Left renal pelvis (tissue), 4 donors: ENCODE results near the gene KCNMA1. TPM values are rescaled to one million over a fixed set of nuclear protein-coding genes. Genes with fewer than 3 reads are reported as not detected.

ENCODE experiments used
- DNase-seq, 4 donors: peaks; one replicate each; pipeline ENCODE4 v3.0.0-alpha.2; 2013; ENCODE audit warnings: low read depth in 4 of 4, low spot score in 3 of 4
- polyA plus RNA-seq, 4 donors: library from polyadenylated mRNA; unstranded; fragments of 120-200 nt; gene quantifications; one replicate each; pipeline ENCODE4 v1.2.1, GENCODE V29; 2013; ENCODE audit not compliant: insufficient read length in 4 of 4

The KCNMA1 gene
- polyA plus RNA-seq, 4 donors = 3.3 to 4.9 (median 4.4) TPM

DNA sequence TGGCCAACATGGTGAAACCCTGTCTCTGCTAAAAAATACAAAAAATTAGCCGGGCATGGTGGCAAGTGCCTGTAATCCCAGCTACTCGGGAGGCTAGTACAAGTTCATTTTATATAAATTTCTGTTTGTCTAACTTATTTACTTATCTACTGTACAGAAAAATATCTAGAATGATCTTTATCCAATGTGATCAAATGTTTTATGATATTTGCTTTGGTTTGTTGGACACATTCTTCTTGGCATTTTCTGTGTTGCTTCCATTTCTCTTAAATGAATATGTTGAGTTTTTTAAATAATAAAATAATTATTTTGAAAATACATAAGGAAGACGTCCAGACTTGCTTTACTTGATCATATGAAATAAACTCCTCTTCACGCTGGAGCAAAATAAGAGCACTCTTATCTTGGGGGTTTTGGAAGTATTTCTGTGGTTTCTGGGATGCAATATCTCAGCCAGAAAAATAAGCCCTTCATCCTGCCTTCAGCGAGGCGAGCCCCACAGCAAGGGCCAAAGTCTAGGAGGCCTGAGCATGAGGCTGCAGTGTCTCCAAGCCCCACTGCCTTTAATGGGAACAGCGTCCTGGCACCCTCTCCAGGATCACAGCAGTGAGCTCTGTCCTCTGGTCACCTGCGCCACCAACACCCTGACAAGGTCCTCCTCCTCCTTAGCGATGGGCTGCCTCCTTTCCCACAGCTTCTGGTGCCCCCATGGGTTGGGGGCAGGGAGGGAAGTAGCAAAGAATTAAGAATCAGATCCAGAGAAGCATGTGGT lies 480.2 kb downstream of the KCNMA1 start:
- no peak for DNase-seq

DNA sequence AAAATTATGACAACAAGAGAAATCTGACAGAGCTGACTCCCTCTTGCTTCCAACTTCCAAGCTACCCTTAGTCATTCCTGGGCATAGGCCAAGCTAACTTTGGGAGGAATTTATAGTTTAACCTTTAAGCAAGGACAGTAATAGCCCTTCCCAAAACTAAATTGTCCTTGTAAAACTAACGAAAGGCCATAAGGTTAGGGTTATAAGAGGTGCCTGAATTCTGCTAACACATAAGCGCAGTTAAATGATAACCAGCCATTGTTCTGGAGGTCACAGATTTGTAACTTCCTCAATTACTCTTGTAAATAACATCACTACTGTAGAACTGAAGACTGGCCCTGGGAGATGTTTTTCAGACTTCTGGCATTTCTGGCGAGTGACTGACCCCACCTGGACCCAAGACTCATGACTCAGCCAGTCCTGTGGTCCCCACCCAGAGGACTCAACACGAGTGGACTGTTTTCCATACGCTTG lies 481.2 kb downstream of the KCNMA1 start:
- no peak for DNase-seq

DNA sequence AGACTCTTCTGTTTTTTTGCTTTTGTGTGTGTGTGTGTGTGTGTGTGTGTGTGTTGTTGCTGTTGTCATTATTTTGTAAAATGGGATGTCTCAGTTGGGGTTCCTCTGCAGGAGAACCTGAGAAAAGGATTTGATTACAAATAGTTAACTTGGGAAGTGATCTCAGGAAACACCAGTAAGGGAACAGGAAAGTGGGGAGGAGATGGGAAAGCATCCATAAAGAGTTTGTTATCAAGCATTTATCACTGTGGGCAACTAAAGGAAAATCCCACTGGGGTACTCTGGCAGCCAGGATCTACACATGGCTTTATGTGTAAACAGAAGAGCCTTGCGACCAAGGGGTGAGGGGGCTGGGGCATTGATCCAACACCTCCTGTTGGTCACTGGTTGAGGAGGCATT lies 485.4 kb downstream of the KCNMA1 start:
- DNase-seq = no peak

DNA sequence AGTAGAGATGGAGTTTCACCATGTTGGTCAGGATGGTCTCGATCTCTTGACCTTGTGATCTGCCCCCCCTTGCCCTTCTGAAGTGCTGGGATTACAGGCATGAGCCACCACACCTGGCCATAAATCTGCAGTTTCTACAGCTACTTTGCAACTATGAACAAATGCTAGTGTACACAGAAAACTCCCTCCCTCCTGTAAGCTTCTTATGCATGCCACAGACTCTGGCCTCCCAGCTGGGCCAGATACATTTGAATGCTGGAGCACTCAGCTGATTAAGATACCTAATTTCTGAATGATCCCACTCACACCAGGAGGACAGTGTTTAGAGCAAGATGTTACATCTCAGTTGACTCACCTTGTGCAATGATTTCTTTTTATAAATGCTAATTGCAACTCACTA lies 486.2 kb downstream of the KCNMA1 start:
- DNase-seq = no peak

DNA sequence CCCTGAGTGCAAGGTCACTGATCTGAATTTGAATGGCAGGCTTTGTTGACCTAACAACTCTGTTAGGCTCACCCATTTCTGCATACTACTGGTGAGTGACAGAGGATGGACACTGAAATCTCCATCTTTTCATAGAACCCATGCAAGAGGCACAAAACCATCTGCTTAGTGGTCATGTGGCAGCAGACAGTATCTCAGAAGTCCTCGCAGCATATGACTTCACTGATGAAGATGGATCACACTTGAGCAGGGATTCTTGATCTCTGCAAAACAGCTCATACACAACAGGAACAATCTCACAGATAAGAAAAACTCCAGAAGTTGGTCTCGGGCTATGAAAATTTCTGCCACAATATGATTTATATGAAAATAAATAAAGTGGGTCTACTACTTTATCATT lies 487.9 kb downstream of the KCNMA1 start:
- no peak for DNase-seq

DNA sequence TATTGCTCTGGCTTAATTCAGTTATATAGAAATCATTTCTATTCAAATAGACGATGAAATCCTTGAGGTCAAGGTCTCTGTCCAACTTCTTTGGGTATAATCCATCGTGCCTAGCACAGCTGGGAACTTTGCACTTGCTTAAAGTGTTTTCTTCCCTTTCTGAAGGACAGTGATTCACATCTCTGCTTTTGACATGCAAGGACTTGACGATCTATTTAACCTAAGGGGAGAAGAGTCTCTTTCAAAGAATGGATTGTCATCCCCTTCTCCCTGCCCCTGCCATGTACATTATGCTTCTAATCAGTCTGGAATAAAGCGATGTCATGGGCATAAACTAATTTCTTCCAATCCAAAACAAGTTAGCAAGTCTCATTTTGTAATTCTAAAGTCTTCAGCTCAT lies 488.6 kb downstream of the KCNMA1 start:
- DNase-seq = no peak

DNA sequence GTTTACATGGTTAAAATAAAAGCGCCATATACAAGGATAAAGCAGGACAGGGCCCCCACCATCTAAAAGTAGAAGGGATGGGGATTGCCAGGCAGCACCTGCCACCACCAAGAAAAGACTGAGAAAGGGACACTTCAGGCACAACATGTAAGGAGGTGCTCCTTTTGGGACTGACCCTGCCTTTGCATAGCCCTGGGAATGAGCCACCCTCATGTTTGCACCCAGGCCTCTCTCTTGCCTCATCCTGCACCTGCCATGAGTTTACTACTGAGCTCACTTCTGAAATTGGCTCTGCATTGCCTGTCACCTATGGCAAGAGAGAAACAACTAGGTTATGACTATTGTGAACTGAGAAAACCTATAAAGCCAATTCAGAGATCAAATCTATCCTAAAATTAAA lies 489.7 kb downstream of the KCNMA1 start:
- no peak for DNase-seq

DNA sequence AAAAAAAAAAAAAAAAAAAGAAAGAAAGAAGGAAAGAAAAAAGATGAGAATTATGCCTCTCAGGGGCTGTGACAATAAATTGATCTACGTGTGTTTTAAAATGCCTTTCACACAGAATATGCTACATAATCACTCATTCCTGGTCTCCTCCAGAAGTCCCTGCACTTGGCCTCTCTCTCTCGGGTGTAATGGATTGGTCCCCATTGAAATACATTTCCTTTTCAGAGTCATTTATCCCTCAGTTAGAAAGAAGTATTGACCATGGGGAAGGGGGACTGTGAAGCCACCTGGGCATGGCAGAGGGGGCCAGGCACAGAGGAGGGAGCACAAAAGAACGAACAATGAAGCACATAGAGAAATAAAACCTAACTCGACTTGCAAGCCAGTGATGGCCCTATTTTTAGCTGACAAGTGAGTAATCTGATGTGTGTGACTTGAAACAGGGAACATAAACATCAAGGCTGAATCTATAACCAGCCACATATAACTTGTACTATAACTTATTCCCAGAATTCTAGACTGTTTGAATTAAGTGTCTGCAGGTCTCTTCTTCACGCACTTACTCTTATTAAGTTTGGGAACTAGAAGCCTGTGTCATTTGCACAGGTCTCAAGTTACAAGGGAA lies 490.8 kb downstream of the KCNMA1 start:
- DNase-seq = no peak

DNA sequence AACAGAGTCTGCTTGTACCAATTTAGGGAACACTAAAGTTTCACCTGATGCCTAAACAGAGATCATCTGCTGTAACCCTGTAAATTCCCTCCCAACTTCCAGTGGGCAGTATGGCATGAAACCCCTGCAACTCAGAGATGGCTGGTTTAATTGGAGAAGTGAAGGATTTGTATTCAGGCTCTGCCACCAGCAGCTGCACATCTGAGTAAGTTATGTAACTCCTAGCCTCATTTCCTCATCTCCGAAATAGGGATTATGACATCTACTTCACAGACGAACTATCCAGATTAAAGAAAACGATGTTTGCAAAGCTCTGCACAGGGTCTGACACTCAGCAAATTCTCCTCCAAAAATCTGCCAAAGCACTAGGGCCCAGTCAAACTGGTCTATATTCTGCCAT lies 493.0 kb downstream of the KCNMA1 start:
- DNase-seq = no peak

DNA sequence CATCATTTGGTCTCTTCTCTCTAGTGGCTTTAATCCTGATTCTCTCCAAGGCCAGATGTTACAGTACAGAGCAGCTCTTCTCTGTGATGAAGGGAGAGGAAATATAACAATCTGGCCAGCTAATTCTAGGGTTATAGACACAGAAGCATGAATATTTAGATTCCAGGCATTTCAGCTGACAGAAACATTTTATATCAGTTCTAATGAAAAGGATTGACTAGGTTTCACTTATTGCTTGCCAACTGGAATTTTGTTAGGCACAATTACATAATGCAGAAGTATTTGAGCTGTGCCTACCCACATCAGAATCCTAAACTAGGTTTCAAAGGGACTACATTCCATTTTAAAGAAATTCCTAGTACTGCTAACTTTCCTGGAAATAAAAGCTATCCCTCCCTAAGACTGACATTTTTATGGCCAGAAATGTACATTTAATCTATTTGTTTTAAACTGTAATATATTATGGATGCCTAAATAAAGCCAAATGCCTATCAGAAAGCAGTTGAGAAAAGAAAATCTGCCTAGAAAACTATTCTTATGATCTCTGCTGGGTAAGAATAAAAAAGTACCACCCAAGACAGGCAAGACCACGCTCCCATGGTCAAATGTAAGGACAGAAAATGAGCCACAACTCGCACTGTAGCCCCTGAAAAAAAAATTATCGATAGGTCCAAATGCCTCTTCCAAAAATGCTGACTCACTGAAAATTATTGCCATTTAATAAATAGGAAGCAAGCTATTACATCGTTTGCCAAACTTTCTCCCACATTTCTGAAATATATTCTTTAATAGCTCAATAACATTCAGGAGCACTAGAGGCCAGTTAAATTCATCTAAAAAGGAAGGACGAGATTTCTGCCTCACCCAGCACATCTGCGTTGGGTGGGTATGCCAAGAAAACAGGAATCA lies 498.1 kb downstream of the KCNMA1 start:
- no peak for DNase-seq

DNA sequence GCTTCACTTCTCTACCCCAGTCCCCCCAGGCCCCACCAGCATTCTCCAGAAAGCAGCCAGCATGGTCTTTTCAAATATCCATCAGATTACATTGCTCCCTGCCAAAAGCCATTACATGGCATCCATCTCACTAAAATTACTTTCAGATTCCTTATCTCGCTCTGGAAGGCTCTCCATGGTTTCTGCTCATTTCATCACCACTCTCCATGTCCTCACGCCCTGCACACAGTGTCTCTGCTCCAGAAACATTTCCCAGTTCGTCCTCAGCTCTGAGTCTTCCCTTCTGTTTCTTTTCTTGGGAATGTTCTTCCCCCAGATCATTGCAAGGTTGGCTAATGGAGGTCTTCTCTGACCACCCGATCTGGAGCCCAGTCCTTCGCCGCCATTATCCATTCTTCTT lies 499.1 kb downstream of the KCNMA1 start:
- DNase-seq = no peak

DNA sequence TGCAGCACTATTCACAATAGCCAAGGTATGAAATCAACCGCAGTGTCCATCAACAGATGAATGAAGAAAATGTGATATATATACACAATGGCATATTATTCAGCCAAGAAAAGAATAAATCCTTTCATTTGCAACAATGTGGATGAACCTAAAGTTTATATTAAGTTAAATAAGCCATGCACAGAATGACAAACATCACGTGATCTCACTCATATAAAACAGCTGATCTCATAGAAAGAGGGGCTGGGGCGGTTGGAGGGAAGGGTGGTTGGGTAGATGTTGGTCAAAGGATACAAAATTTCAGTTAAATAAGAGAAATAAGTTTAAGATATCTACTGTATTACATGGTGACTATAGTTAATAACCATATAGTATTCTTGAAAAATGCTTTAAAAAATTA lies 502.1 kb downstream of the KCNMA1 start:
- no peak for DNase-seq

DNA sequence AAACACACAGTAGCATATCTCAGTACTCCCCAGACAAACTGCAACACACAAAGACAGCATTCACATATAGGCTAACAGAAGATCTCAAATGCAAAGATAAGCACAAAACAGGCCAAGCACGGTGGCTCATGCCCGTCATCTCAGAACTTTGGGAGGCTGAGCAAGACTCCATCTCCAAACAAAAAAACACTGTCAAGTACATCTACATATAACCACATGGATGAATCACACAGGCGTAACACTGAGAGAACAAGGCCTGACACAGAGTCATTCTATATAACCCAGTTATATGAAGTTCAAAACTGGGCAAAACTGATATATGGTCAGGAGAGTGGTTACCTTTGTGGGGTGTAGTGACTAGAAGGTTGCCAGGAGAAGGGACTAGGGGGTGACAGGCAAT lies 506.4 kb downstream of the KCNMA1 start:
- DNase-seq = no peak

DNA sequence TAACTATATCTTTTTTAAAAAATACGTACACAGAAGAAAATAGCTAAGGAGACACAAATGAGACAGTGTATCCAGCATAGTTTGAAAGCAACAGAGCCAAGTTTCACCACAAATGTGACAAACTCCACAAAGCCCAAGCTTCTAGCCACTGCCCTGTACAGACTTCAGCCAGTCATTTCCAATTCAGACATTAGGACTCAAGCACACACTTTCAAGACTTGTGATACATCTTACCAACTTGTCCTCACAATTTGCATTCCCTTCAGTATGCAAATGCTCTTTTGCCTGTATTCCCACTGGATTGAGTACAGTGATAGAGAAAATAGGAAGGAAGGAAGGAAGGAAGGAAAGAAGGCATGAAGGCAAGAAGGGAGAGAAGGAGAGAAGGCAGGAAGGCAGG lies 510.4 kb downstream of the KCNMA1 start:
- no peak for DNase-seq

DNA sequence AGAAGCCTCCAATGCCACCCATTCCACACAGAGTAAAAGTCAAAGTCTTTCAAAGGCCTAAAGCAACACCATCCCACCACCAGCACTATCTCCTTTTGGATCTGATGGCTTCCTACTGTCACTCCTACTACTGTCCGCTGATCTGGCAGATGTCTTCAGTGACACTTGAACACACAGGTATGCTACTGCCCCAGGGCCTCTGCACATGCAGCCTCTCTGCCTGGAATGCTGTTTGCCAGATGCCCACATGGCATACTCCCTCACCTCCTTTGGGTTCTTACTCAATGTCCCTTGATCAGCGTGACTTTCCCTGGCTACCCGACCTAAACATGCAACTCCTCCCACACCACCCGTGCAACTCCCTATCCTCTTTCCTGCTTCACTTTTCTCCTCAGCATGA lies 512.4 kb downstream of the KCNMA1 start:
- DNase-seq = no peak

DNA sequence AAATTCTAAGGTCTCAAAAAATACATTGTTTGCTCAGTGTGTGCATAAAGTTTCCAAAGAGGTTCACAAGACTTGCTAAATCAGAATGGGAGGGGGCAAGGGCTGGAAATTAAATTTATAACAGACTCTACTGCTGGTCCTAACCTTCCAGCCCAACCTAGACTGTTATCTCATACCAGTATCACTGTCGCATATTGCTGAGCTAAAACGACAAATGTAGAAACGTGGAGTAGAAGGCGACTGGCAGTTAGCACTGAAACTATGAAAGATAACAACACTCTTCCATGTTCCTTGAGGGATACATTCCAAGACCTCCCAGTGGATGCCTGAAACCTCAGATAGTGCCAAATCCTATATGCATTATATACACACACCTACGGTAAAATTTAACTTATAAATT lies 514.3 kb downstream of the KCNMA1 start:
- no peak for DNase-seq

DNA sequence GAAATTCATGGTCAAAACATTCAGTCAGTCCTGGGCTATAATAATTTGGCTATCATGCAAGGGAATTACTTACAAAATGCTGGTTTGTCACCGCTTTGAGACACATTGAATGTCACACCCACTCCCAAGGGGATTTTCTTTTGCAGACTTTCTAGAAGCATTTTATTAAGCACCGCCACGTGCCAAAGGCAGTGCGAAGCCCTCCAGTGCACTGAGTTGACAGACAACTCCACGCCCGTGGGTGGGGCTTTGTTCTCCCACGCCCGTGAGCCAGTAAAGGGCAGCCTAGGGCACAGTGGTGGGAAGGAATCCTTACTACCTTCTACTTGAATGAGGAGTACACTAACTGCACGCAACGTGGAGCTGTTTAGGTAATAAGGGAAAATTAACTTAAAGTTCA lies 515.8 kb downstream of the KCNMA1 start:
- no peak for DNase-seq

DNA sequence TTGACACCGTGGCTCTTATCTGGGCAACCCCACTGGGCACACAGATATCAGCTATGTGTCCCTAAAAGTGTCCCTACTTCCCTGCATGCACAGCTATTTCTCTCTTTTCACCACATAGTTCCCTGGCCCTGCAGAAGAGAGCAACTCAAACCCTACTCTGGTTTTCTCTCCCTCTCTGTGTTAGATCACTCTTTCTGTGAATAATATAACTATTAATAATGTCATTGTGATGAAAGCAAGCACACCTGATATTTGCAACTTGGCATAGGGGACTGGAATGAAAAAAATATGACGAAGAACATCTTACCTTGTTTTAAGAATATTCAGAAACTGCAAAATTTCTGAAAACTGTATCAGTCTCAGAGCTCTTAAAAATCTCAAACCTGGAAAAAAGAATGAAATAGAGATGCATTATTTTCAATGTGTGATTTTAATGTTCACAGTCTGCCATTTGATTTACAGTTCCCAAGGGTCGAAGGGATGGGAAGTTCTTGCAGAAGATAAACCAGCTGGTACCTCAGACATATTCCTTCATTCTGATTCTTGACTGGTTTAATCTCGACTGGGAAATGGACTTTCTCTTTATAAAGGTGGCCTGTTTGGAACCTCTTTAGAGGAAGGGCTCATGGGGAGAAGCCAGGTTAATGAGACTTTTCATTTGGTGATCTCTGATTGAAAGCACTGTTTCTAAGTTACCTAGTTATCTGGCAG lies 516.8 kb downstream of the KCNMA1 start:
- DNase-seq = no peak

DNA sequence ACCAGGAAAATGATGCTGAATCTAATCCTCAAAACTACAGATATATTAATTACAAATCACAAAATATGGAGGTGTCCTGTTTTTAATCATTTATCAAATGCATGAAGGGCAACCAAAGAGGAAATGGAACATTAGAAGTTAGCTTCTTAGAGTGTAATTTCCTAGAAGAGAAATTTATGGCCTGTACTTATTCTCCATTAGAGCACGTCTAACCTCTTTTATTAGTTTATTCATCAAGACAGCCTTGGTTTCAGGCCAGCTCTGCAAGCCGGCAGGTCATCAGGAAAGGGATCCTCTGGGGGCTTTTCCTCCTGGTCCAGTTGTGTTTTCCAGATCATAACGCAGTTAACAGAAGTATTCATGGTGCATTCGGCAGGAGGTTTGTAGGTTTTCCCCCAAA lies 517.6 kb downstream of the KCNMA1 start:
- DNase-seq = no peak

DNA sequence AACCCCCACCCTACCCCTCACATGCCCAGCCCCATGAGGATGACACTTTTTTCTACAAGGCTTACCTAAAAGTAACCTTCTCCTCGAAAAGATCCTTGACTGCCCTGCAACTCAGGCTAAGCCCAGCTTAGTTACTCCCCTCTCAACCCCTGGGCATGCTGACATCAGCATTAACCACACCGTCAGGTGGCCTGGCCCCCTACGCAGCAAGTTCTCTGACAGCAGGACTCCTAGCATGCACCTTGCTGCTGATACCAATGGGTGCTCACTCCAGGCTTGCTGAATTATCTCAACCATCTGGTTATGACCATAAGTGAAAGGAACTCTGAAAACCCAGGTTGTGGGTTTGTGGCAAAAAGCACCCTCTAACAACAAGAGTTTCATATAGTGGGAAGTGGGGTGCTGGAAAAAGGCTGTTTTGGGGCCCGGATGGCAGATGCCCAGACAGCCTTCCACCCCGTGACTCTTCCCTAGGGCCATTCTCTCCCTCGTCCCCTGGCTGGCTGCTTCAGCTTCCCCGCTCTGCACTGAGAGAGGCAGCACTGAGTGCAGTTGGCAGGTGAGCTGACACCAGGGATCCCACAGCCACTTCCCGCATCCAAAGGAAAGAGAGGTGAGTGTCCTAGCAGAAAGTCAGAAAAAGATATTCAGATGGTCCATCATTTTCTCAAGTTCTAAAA lies 518.9 kb downstream of the KCNMA1 start:
- no peak for DNase-seq
